H9 (cell line): ENCODE results near the gene PIP4K2A. TPM values are rescaled to one million over a fixed set of nuclear protein-coding genes. Genes with fewer than 3 reads are reported as not detected.

ENCODE experiments used
- DNase-seq: peaks from one replicate; pipeline ENCODE4 v3.0.0-alpha.2; 2017
- H2AFZ ChIP-seq: one replicate; pipeline ENCODE4 v1.6.1; 2013; ENCODE audit warnings: mild to moderate bottlenecking, low read length, control low read depth, moderate library complexity
- H2AK5ac ChIP-seq: 2 replicates; pipeline ENCODE4 v1.6.1; 2013; ENCODE audit warnings: low read length, control low read depth, mixed read lengths; ENCODE audit not compliant: insufficient read length
- H2BK120ac ChIP-seq: one replicate; pipeline ENCODE4 v1.6.1; 2013; ENCODE audit warnings: low read depth, mild to moderate bottlenecking, low read length, control low read depth, inconsistent platforms; ENCODE audit not compliant: poor library complexity, severe bottlenecking
- H2BK12ac ChIP-seq: 2 replicates; pipeline ENCODE4 v1.6.1; 2013; ENCODE audit warnings: low read length, control low read depth, mixed read lengths, low read depth; ENCODE audit not compliant: insufficient read length
- H2BK15ac ChIP-seq: 2 replicates; pipeline ENCODE4 v1.6.1; 2013; ENCODE audit warnings: low read depth, low read length, control low read depth
- H2BK20ac ChIP-seq: one replicate; pipeline ENCODE4 v1.6.1; 2013; ENCODE audit warnings: low read depth, mild to moderate bottlenecking, low read length, control low read depth, inconsistent platforms; ENCODE audit not compliant: poor library complexity, severe bottlenecking
- H2BK5ac ChIP-seq: 2 replicates; pipeline ENCODE4 v1.6.1; 2013; ENCODE audit warnings: low read length, control low read depth, mixed read lengths; ENCODE audit not compliant: insufficient read length
- H3K14ac ChIP-seq: 2 replicates; pipeline ENCODE4 v1.6.1; 2013; ENCODE audit warnings: low read length, control low read depth; ENCODE audit not compliant: insufficient read depth
- H3K18ac ChIP-seq: 2 replicates; pipeline ENCODE4 v1.6.1; 2013; ENCODE audit warnings: low read depth, mild to moderate bottlenecking, mixed read lengths, low read length, control low read depth; ENCODE audit not compliant: insufficient read length
- H3K23ac ChIP-seq: 2 replicates; pipeline ENCODE4 v1.6.1; 2013; ENCODE audit warnings: low read length, control low read depth, mixed read lengths, low read depth; ENCODE audit not compliant: insufficient read length
- H3K23me2 ChIP-seq: 2 replicates; pipeline ENCODE4 v1.6.1; 2013; ENCODE audit warnings: low read depth, mild to moderate bottlenecking, mixed read lengths, low read length, control low read depth; ENCODE audit not compliant: insufficient read length, poor library complexity, severe bottlenecking
- H3K27ac ChIP-seq: 2 replicates; pipeline ENCODE4 v1.5.1; 2013; ENCODE audit warnings: low read length, control low read depth, mixed read lengths, low read depth; ENCODE audit not compliant: insufficient read length
- H3K27me3 ChIP-seq: 2 replicates; pipeline ENCODE4 v1.6.1; 2013; ENCODE audit warnings: low read length, control low read depth, inconsistent platforms; ENCODE audit not compliant: insufficient read depth
- H3K4ac ChIP-seq: 2 replicates; pipeline ENCODE4 v1.6.1; 2013; ENCODE audit warnings: low read depth, mild to moderate bottlenecking, control low read depth, inconsistent platforms, low read length, moderate library complexity
- H3K4me1 ChIP-seq: 2 replicates; pipeline ENCODE4 v1.6.1; 2013; ENCODE audit warnings: low read length, control low read depth, inconsistent platforms; ENCODE audit not compliant: insufficient read depth
- H3K4me2 ChIP-seq: 2 replicates; pipeline ENCODE4 v1.6.1; 2013; ENCODE audit warnings: low read length, control low read depth, mixed read lengths; ENCODE audit not compliant: insufficient read length, insufficient read depth
- H3K56ac ChIP-seq: 2 replicates; pipeline ENCODE4 v1.6.1; 2013; ENCODE audit warnings: low read depth, mild to moderate bottlenecking, mixed read lengths, low read length, control low read depth; ENCODE audit not compliant: insufficient read length
- H3K79me1 ChIP-seq: 2 replicates; pipeline ENCODE4 v1.6.1; 2013; ENCODE audit warnings: low read depth, mild to moderate bottlenecking, moderate library complexity, low read length, control low read depth, inconsistent platforms; ENCODE audit not compliant: insufficient read depth, poor library complexity, severe bottlenecking
- H3K79me2 ChIP-seq: 2 replicates; pipeline ENCODE4 v1.6.1; 2013; ENCODE audit warnings: low read length, control low read depth, inconsistent platforms; ENCODE audit not compliant: insufficient read depth
- H3K9ac ChIP-seq: 2 replicates; pipeline ENCODE4 v1.6.1; 2013; ENCODE audit warnings: low read length, control low read depth, mixed read lengths; ENCODE audit not compliant: insufficient read length; ENCODE audit errors: extremely low read depth
- H3K9me3 ChIP-seq: one replicate; pipeline ENCODE4 v1.6.1; 2013; ENCODE audit warnings: low read depth, low read length, inconsistent platforms; ENCODE audit not compliant: control insufficient read depth
- H3T11ph ChIP-seq: one replicate; pipeline ENCODE4 v1.6.1; 2013; ENCODE audit warnings: mild to moderate bottlenecking, low read length, control low read depth, inconsistent platforms
- H4K20me1 ChIP-seq: one replicate; pipeline ENCODE4 v1.6.1; 2013; ENCODE audit not compliant: control insufficient read depth, insufficient read length, insufficient read depth
- H4K5ac ChIP-seq: 2 replicates; pipeline ENCODE4 v1.6.1; 2013; ENCODE audit warnings: low read depth, mild to moderate bottlenecking, mixed read lengths, low read length, control low read depth; ENCODE audit not compliant: insufficient read length
- H4K8ac ChIP-seq: replicated peaks from 2 replicates; pipeline ENCODE4 v1.6.1; 2013; ENCODE audit warnings: low read length, control low read depth, mixed read lengths, low read depth; ENCODE audit not compliant: insufficient read length
- H4K91ac ChIP-seq: 2 replicates; pipeline ENCODE4 v1.6.1; 2013; ENCODE audit warnings: low read depth, mild to moderate bottlenecking, moderate library complexity, mixed read lengths, low read length, control low read depth; ENCODE audit not compliant: insufficient read length
- H3K27ac Mint-ChIP-seq, 3 experiments: 2 replicates in 2 of 3; 3 replicates in 1 of 3; pipeline ENCODE4 v1.8.0; 2020 to 2021; ENCODE audit warnings: mixed read lengths in 3 of 3, mild to moderate bottlenecking in 1 of 3, moderate library complexity in 1 of 3
- H3K27me3 Mint-ChIP-seq: 2 replicates; pipeline ENCODE4 v1.8.0; 2021; ENCODE audit warnings: low read depth, mild to moderate bottlenecking, moderate library complexity, mixed read lengths
- H3K36me3 Mint-ChIP-seq, 3 experiments: 2 replicates in 2 of 3; 3 replicates in 1 of 3; pipeline ENCODE4 v1.8.0; 2020 to 2021; ENCODE audit warnings: low read depth in 3 of 3, mixed read lengths in 3 of 3; ENCODE audit not compliant: insufficient read depth in 1 of 3
- H3K4me1 Mint-ChIP-seq, 2 experiments: 2 replicates each; pipeline ENCODE4 v1.8.0; 2020; ENCODE audit warnings: mixed read lengths in 2 of 2
- H3K4me3 Mint-ChIP-seq, 2 experiments: 2 replicates in 1 of 2; 3 replicates in 1 of 2; pipeline ENCODE4 v1.8.0; 2020 to 2021; ENCODE audit warnings: mild to moderate bottlenecking in 2 of 2, mixed read lengths in 2 of 2, moderate library complexity in 1 of 2
- H3K9me3 Mint-ChIP-seq, 2 experiments: 2 replicates in 1 of 2; 3 replicates in 1 of 2; pipeline ENCODE4 v1.8.0; 2020; ENCODE audit warnings: mild to moderate bottlenecking in 2 of 2, mixed read lengths in 2 of 2, moderate library complexity in 1 of 2
- CTCF ChIP-seq: fragments of 200-600 bp; sonication (generic); conservative IDR thresholded peaks from 3 replicates; pipeline ENCODE4 v1.8.0; 2021; ENCODE audit warnings: antibody characterized with exemption, mild to moderate bottlenecking
- WGBS: extraction: QIAGEN DNeasy Blood & Tissue Kit; methylation state at CpG from one replicate; pipeline ENCODE4 v1.1.7; 2013; ENCODE audit warnings: missing lambda C conversion rate, low lambda C conversion rate, mixed read lengths; ENCODE audit not compliant: insufficient read length; ENCODE audit errors: extremely low coverage; 5-methylcytosine and 5-hydroxymethylcytosine counted together
- total RNA-seq: library from RNA; stranded (reverse); gene quantifications from 2 replicates; pipeline ENCODE4 v1.2.1, GENCODE V29; 2021

The PIP4K2A gene
- total RNA-seq, 1 experiment from 2014 or later = 33.6 TPM

- no CpG with 5 or more reads among the region's 2 CpGs for WGBS
- no peak overlapping the region for H2BK15ac ChIP-seq
- H4K8ac ChIP-seq = no peak overlapping the region
- H3K4me2 ChIP-seq = no peak overlapping the region
- no peaks in the 10 kb centered on the region for H3K79me2 ChIP-seq
- no peak for TF ChIP-seq CTCF
- H3K4ac ChIP-seq = no peak overlapping the region
- H3K4me1 ChIP-seq = no peaks in the 10 kb centered on the region; the same call in 1 of the 2 replicates
- H3K36me3 Mint-ChIP-seq = peaks cover 0 to 3% (median 0%) of the 10 kb centered on the region in 3 experiments; a peak in 1 of 7 replicates
- H3K9me3 Mint-ChIP-seq = peaks cover 0 to 2% of the 10 kb centered on the region in 2 experiments; a peak in 1 of 5 replicates
- H2BK20ac ChIP-seq = no peak overlapping the region
- no peak overlapping the region for H2BK12ac ChIP-seq
- H4K5ac ChIP-seq = no peak overlapping the region
- no peaks in the 10 kb centered on the region for H3K27me3 ChIP-seq
- no peak overlapping the region for H3K9ac ChIP-seq
- no peak overlapping the region for H4K91ac ChIP-seq
- no peaks in the 10 kb centered on the region for H4K20me1 ChIP-seq
- H2BK5ac ChIP-seq = no peak overlapping the region
- no peak overlapping the region for H3T11ph ChIP-seq
- no peak overlapping the region for H3K27ac ChIP-seq
- H3K27ac Mint-ChIP-seq = no peak overlapping the region
- no peak overlapping the region for H3K23ac ChIP-seq
- peaks cover 10 to 11% of the 10 kb centered on the region in 2 experiments; a peak in 3 of 4 replicates for H3K4me1 Mint-ChIP-seq
- no peaks in the 10 kb centered on the region for H3K79me1 ChIP-seq
- no peak overlapping the region for H2AK5ac ChIP-seq
- no peaks in the 10 kb centered on the region for H3K9me3 ChIP-seq
- no peak overlapping the region for H3K4me3 Mint-ChIP-seq
- no peak overlapping the region for H2AFZ ChIP-seq
- no peak for DNase-seq
- no peak overlapping the region for H3K56ac ChIP-seq
- H3K23me2 ChIP-seq = no peaks in the 10 kb centered on the region
- H3K27me3 Mint-ChIP-seq = peaks cover 2% of the 10 kb centered on the region; the same call in 1 of the 2 replicates
- H2BK120ac ChIP-seq = no peak overlapping the region
- no peak overlapping the region for H3K14ac ChIP-seq
- H3K18ac ChIP-seq = no peak overlapping the region
These were observed 12.7 kb upstream of the PIP4K2A start for GRCh38 chr10:22727112-22727511.
